ENCODE results near the gene CAMKMT.

- TF ChIP-seq POLR2A (IDR thresholded peaks at IDR 0.05): no peak
- no peak for TF ChIP-seq CTCF (IDR thresholded peaks at IDR 0.05 in 8 of 11, conservative IDR thresholded peaks at IDR 0.05 in 3 of 11)
These were observed 3.2 kb upstream of the CAMKMT start for GRCh38 chr2:44358503-44358902.

All from spleen (tissue), 7 donors.